ENCODE results near the gene CEP135.

- TF ChIP-seq CTCF (IDR thresholded peaks at IDR 0.05) (no peak), EP300 (IDR thresholded peaks at IDR 0.05) (no peak), POLR2A (IDR thresholded peaks at IDR 0.05) (no peak)
Measured at GRCh38 chr4:56062106-56062505, 113.4 kb downstream of the CEP135 start.
